Naive thymus-derived CD4-positive, alpha-beta T cell (primary cell): Measurements from ENCODE around the gene S100PBP. TPM values are rescaled to one million over a fixed set of nuclear protein-coding genes. Genes with fewer than 3 reads are reported as not detected.

Experiments used
- ATAC-seq: fragments of 150-1000 bp; cut with Tn5 transposase; 2 replicates; pipeline ENCODE4 v1.10.0; 2021; ENCODE audit warnings: mild to moderate bottlenecking, moderate library complexity
- CTCF ChIA-PET: fragments of 350-600 bp; sonication (Branson Sonifier 250); formaldehyde crosslinking; loops from one replicate; lab custom pipeline; 2021; ENCODE audit warnings: antibody characterized with exemption; lab: Charles Lee
- POLR2A ChIA-PET: fragments of 350-600 bp; sonication (Branson Sonifier 250); formaldehyde crosslinking; loops from one replicate; lab custom pipeline; 2021; ENCODE audit warnings: antibody characterized with exemption, inconsistent platforms; lab: Charles Lee
- DNase-seq, 9 donors: peaks; one replicate each; pipeline versions ENCODE4 v3.0.0 to v3.0.0-alpha.2; 2020 to 2022; ENCODE audit warnings: mixed read lengths in 1 of 9
- H3K27ac ChIP-seq: one replicate; pipeline ENCODE4 v1.7.0; 2013; ENCODE audit warnings: mild to moderate bottlenecking, low read depth, low read length, moderate library complexity
- H3K27me3 ChIP-seq, 2 donors: one replicate each; pipeline ENCODE4 v1.7.0; 2013; ENCODE audit warnings: low read length in 2 of 2, mild to moderate bottlenecking in 2 of 2, moderate library complexity in 2 of 2; ENCODE audit not compliant: control insufficient read depth in 2 of 2, insufficient read depth in 2 of 2
- H3K36me3 ChIP-seq, 3 experiments: 1 replicate in 2 of 3; 2 replicates in 1 of 3; pipeline ENCODE4 v1.7.0; 2013; ENCODE audit warnings: low read length in 3 of 3, mild to moderate bottlenecking in 3 of 3, moderate library complexity in 1 of 3; ENCODE audit not compliant: insufficient read depth in 3 of 3, control insufficient read depth in 2 of 3
- H3K4me1 ChIP-seq, 2 donors: one replicate each; pipeline ENCODE4 v1.7.0; 2013; ENCODE audit warnings: low read length in 2 of 2, mild to moderate bottlenecking in 2 of 2, moderate library complexity in 1 of 2; ENCODE audit not compliant: control insufficient read depth in 2 of 2, insufficient read depth in 2 of 2
- H3K4me3 ChIP-seq: 2 replicates; pipeline ENCODE4 v1.7.0; 2013; ENCODE audit warnings: mild to moderate bottlenecking, low read length
- H3K9me3 ChIP-seq, 3 experiments: 1 replicate in 2 of 3; 2 replicates in 1 of 3; pipeline ENCODE4 v1.7.0; 2013; ENCODE audit warnings: low read length in 3 of 3; ENCODE audit not compliant: control insufficient read depth in 2 of 3
- H3K27ac Mint-ChIP-seq, 9 donors: one replicate each; pipeline ENCODE4 v1.8.0; 2020 to 2022; ENCODE audit warnings: mixed read lengths in 9 of 9, mild to moderate bottlenecking in 8 of 9, moderate library complexity in 5 of 9, inconsistent platforms in 2 of 9
- H3K27me3 Mint-ChIP-seq, 5 donors: one replicate each; pipeline ENCODE4 v1.8.0; 2021 to 2022; ENCODE audit warnings: mixed read lengths in 5 of 5, mild to moderate bottlenecking in 1 of 5
- H3K36me3 Mint-ChIP-seq, 5 donors: one replicate each; pipeline ENCODE4 v1.8.0; 2020 to 2022; ENCODE audit warnings: mixed read lengths in 5 of 5, mild to moderate bottlenecking in 3 of 5, inconsistent platforms in 1 of 5
- H3K4me1 Mint-ChIP-seq, 7 donors: one replicate each; pipeline ENCODE4 v1.8.0; 2020 to 2022; ENCODE audit warnings: mixed read lengths in 7 of 7, mild to moderate bottlenecking in 3 of 7, inconsistent platforms in 1 of 7
- H3K4me3 Mint-ChIP-seq, 10 donors: one replicate each; pipeline ENCODE4 v1.8.0; 2020 to 2022; ENCODE audit warnings: mild to moderate bottlenecking in 10 of 10, mixed read lengths in 10 of 10, moderate library complexity in 6 of 10, inconsistent platforms in 2 of 10
- H3K9me3 Mint-ChIP-seq, 11 donors: one replicate each; pipeline ENCODE4 v1.8.0; 2020 to 2022; ENCODE audit warnings: mixed read lengths in 11 of 11, mild to moderate bottlenecking in 4 of 11, inconsistent platforms in 1 of 11, moderate library complexity in 1 of 11
- intact Hi-C, 2 donors: fragments of 100-400 bp; cut with micrococcal nuclease; formaldehyde crosslinking; loops; one replicate each; pipeline ENCODE4 v1.15.1; 2023
- polyA plus RNA-seq, 2 donors: library from polyadenylated mRNA; unstranded; fragments of 300-500 nt; fragmentation: Illumina TruSeq; gene quantifications; one replicate each; pipeline ENCODE4 v1.2.3, GENCODE V29; 2021
- total RNA-seq, 6 experiments: library from RNA in 5 of 6; stranded (reverse) in 5 of 6; gene quantifications; 1 replicate in 5 of 6; 2 replicates in 1 of 6; pipeline ENCODE4 v1.2.3 and lab custom pipeline; 2021 to 2026

The S100PBP gene
- total and polyA plus RNA-seq, 7 experiments from 2014 or later: 9.3 to 69.0 (median 56.3) TPM

- peaks cover 28 to 33% (median 30%) of the 10 kb centered on the region in 5 donors for H3K27me3 Mint-ChIP-seq
- H3K27ac ChIP-seq: no peak overlapping the region
- intact Hi-C loops: no loop called here
- peaks cover 0 to 11% of the 10 kb centered on the region in 2 donors for H3K4me1 ChIP-seq
- H3K27ac Mint-ChIP-seq: no peak overlapping the region
- ChIA-PET CTCF (no interaction called here), POLR2A (no interaction called here)
- H3K36me3 Mint-ChIP-seq: peaks cover 15 to 53% (median 28%) of the 10 kb centered on the region in 5 donors
- no peaks in the 10 kb centered on the region for H3K9me3 ChIP-seq
- no peak overlapping the region for H3K4me3 ChIP-seq
- peaks cover 11 to 24% (median 14%) of the 10 kb centered on the region in 7 donors for H3K4me1 Mint-ChIP-seq
- H3K36me3 ChIP-seq: no peaks in the 10 kb centered on the region
- no peak overlapping the region for H3K4me3 Mint-ChIP-seq
- peaks cover 0 to 15% of the 10 kb centered on the region in 2 donors for H3K27me3 ChIP-seq
- DNase-seq (no peak), ATAC-seq (no peak)
- H3K9me3 Mint-ChIP-seq: no peaks in the 10 kb centered on the region
These were observed 49.7 kb downstream of the S100PBP start for GRCh38 chr1:32867151-32867550.

GRCh38 chr1:32867671-32868070, 50.2 kb downstream of the S100PBP start:
- H3K27ac Mint-ChIP-seq: no peak overlapping the region
- no peak for DNase-seq
- ChIA-PET POLR2A (no interaction called here), CTCF (no interaction called here)
- no peak for ATAC-seq
- no peak overlapping the region for H3K4me3 Mint-ChIP-seq
- H3K27ac ChIP-seq: no peak overlapping the region
- intact Hi-C loops: no loop called here
- H3K27me3 ChIP-seq: peaks cover 0 to 15% of the 10 kb centered on the region in 2 donors
- H3K4me1 ChIP-seq: peaks cover 0 to 11% of the 10 kb centered on the region in 2 donors
- no peaks in the 10 kb centered on the region for H3K36me3 ChIP-seq
- no peaks in the 10 kb centered on the region for H3K9me3 Mint-ChIP-seq
- peaks cover 30 to 37% (median 31%) of the 10 kb centered on the region in 5 donors for H3K27me3 Mint-ChIP-seq
- H3K36me3 Mint-ChIP-seq: peaks cover 15 to 47% (median 23%) of the 10 kb centered on the region in 5 donors
- no peaks in the 10 kb centered on the region for H3K9me3 ChIP-seq
- no peak overlapping the region for H3K4me3 ChIP-seq
- H3K4me1 Mint-ChIP-seq: peaks cover 11 to 26% (median 14%) of the 10 kb centered on the region in 7 donors

GRCh38 chr1:32868085-32868484, 50.6 kb downstream of the S100PBP start:
- DNase-seq: no peak

GRCh38 chr1:32868806-32869455, 51.5 kb downstream of the S100PBP start:
- Histone ChIP-seq H3K4me3 (no peak overlapping the region), H3K27ac (no peak overlapping the region), H3K4me1 (peaks cover 0 to 11% of the 10 kb centered on the region in 2 donors), H3K9me3 (no peaks in the 10 kb centered on the region), H3K36me3 (no peaks in the 10 kb centered on the region), H3K27me3 (peaks cover 0 to 15% of the 10 kb centered on the region in 2 donors)
- H3K27ac Mint-ChIP-seq: no peak overlapping the region
- H3K4me1 Mint-ChIP-seq: peaks cover 11 to 28% (median 14%) of the 10 kb centered on the region in 7 donors
- peaks cover 15 to 35% (median 20%) of the 10 kb centered on the region in 5 donors for H3K36me3 Mint-ChIP-seq
- DNase-seq (no peak), ATAC-seq (no peak)
- peaks cover 33 to 42% (median 36%) of the 10 kb centered on the region in 5 donors for H3K27me3 Mint-ChIP-seq
- ChIA-PET CTCF (interaction anchor here (0.6 kb wide), 1 partner anchor 79 kb away, joined by 3 read pairs; no protein-coding TSS in a partner anchor), POLR2A (no interaction called here)
- intact Hi-C loops: no loop called here
- no peaks in the 10 kb centered on the region for H3K9me3 Mint-ChIP-seq
- peak overlapping the region in 7 of 10 donors; percentile 9 to 83 (median 64) for H3K4me3 Mint-ChIP-seq

More at GRCh38 chr1:32868085-32868484, 50.6 kb downstream of the S100PBP start:
- no peaks in the 10 kb centered on the region for H3K9me3 Mint-ChIP-seq
- ATAC-seq: no peak
- Histone ChIP-seq H3K27me3 (peaks cover 0 to 15% of the 10 kb centered on the region in 2 donors), H3K27ac (no peak overlapping the region), H3K4me3 (no peak overlapping the region), H3K4me1 (peaks cover 0 to 11% of the 10 kb centered on the region in 2 donors), H3K9me3 (no peaks in the 10 kb centered on the region), H3K36me3 (no peaks in the 10 kb centered on the region)
- ChIA-PET POLR2A (no interaction called here), CTCF (interaction anchor here (0.6 kb wide), 1 partner anchor 79 kb away, joined by 3 read pairs; no protein-coding TSS in a partner anchor)
- intact Hi-C loops: no loop called here
- H3K4me1 Mint-ChIP-seq: peaks cover 11 to 28% (median 14%) of the 10 kb centered on the region in 7 donors
- H3K27me3 Mint-ChIP-seq: peaks cover 31 to 40% (median 34%) of the 10 kb centered on the region in 5 donors
- H3K4me3 Mint-ChIP-seq: no peak overlapping the region
- H3K27ac Mint-ChIP-seq: no peak overlapping the region
- H3K36me3 Mint-ChIP-seq: peaks cover 15 to 43% (median 20%) of the 10 kb centered on the region in 5 donors

GRCh38 chr1:32869923-32870614, 52.6 kb downstream of the S100PBP start:
- H3K27ac Mint-ChIP-seq: no peak overlapping the region
- H3K36me3 Mint-ChIP-seq: peaks cover 11 to 26% (median 16%) of the 10 kb centered on the region in 5 donors
- Histone ChIP-seq H3K27ac (no peak overlapping the region), H3K4me1 (peaks cover 0 to 11% of the 10 kb centered on the region in 2 donors), H3K27me3 (peaks cover 3 to 15% of the 10 kb centered on the region in 2 donors), H3K4me3 (no peak overlapping the region), H3K9me3 (no peaks in the 10 kb centered on the region), H3K36me3 (no peaks in the 10 kb centered on the region)
- H3K4me3 Mint-ChIP-seq: peak overlapping the region; percentile 51 to 83 (median 67)
- DNase-seq: no peak
- peaks cover 39 to 53% (median 46%) of the 10 kb centered on the region in 5 donors for H3K27me3 Mint-ChIP-seq
- H3K4me1 Mint-ChIP-seq: peaks cover 11 to 28% (median 14%) of the 10 kb centered on the region in 7 donors
- POLR2A ChIA-PET: no interaction called here
- CTCF ChIA-PET: interaction anchor here (1.0 kb wide), 1 partner anchor 9 kb away, joined by 3 read pairs; no protein-coding TSS in a partner anchor
- peaks cover 0 to 1% (median 0%) of the 10 kb centered on the region in 11 donors for H3K9me3 Mint-ChIP-seq
- no peak for ATAC-seq
- intact Hi-C loops: no loop called here

- peaks cover 44 to 60% (median 53%) of the 10 kb centered on the region in 5 donors for H3K27me3 Mint-ChIP-seq
These were observed 53.3 kb downstream of the S100PBP start, which contains the start of gene FNDC5 for GRCh38 chr1:32870615-32871363. Gene FNDC5 (minus strand): TSS chr1:32870912.

More at GRCh38 chr1:32870615-32871363, 53.3 kb downstream of the S100PBP start, which contains the start of gene FNDC5:
- H3K9me3 ChIP-seq: no peaks in the 10 kb centered on the region
- H3K4me1 Mint-ChIP-seq: peaks cover 11 to 28% (median 17%) of the 10 kb centered on the region in 7 donors
- H3K36me3 ChIP-seq: no peaks in the 10 kb centered on the region
- H3K27ac Mint-ChIP-seq: no peak within 1 kb of the TSS
- DNase-seq: no peak
- CTCF ChIA-PET: interaction anchor here (1.0 to 2.5 kb wide), 4 partner anchors 9 to 350 kb away, joined by 3 to 10 read pairs (median 4); no protein-coding TSS in a partner anchor
- H3K4me3 Mint-ChIP-seq: peak within 1 kb of the TSS; percentile 51 to 83 (median 68)
- peaks cover 0 to 1% (median 0%) of the 10 kb centered on the region in 11 donors for H3K9me3 Mint-ChIP-seq
- peaks cover 11 to 26% (median 16%) of the 10 kb centered on the region in 5 donors for H3K36me3 Mint-ChIP-seq
- intact Hi-C loops: no loop called here
- H3K4me3 ChIP-seq: no peak within 1 kb of the TSS
- H3K27ac ChIP-seq: no peak within 1 kb of the TSS
- POLR2A ChIA-PET: no interaction called here
- peaks cover 3 to 15% of the 10 kb centered on the region in 2 donors for H3K27me3 ChIP-seq
- peak; percentile 14 for ATAC-seq
- peaks cover 0 to 11% of the 10 kb centered on the region in 2 donors for H3K4me1 ChIP-seq
